Hematopoietic multipotent progenitor cell treated with erythropoietin and hydrocortisone succinate and interleukin-3 and kit ligand, for 17 days (in vitro differentiated cells): Measurements from ENCODE around the gene ADAMTS19.
"Not testable (repeated sequence)": the region's sequence is repeated elsewhere in the genome, so short reads cannot be mapped to it uniquely, and the experiment has no call there.

Experiments used
- DNase-seq: peaks from one replicate; pipeline ENCODE4 v3.0.0-alpha.2; 2015; ENCODE audit warnings: low spot score

ADAMTS19 gene

DNA sequence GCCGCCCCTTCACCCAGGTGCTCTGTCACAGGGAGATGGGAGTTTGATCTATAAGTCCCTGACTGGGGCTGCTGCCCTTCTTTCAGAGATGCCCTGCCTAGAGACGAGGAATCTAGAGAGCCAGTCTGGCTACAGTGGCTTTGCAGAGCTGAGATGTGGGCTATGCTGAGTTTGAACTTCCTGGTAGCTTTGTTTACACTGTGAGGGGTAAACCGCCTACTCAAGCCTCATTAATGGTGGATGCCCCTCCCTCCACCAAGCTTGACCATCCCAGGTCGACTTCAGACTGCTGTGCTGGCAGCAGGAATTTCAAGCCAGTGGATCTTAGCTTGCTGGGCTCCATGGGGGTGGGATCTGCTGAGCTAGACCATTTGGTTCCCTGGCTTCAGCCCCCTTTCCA, 124.4 kb downstream of the ADAMTS19 start:
- DNase-seq, result not testable (repeated sequence)

DNA sequence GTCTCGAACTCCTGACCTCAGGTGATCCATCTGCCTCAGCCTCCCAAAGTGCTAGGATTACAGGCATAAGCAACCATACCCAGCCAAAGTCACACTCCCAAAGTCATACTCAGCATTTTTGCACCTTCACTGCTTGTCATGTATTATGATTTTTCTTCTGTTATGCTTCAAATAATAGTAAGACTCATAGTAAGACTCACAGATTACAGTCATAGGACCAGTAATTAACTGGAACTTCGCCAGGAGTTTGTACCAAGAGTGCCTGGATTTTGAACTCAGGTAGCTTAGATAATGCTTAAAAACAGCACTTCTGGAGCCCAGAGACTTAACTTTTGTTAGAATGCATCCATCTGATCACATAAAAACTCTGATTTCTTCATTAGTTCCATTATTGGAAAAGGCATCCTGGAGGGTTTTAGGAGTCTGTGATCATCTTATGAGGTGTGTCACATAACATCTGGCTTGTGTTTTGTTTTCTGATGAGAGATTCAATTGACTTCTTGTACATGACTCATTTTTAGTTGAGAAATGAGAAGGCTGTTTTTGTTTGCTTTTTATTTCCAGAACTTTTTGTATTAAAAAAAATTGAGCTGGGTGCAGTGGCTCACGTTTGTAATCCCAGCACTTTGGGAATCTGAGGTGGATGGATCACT, 131.5 kb downstream of the ADAMTS19 start:
- no peak for DNase-seq

DNA sequence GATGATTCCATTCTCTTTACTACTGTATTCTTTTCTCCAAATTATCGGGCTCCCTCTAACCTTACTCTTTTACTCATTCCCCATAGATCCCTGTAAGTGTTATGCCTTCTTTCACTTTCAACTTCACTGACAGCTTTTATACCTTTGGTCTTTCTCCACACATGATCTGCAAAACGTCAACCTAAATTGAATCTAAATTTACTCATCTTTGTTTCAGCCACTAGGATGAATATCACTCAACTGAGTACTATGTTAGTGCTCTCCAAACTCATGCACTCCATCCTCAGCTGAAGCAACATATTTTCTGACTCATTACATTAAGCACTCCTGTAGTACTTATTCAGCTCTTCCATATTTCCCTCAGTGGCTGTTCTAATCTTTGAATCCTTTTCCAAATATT, 133.4 kb downstream of the ADAMTS19 start:
- DNase-seq, result no peak

DNA sequence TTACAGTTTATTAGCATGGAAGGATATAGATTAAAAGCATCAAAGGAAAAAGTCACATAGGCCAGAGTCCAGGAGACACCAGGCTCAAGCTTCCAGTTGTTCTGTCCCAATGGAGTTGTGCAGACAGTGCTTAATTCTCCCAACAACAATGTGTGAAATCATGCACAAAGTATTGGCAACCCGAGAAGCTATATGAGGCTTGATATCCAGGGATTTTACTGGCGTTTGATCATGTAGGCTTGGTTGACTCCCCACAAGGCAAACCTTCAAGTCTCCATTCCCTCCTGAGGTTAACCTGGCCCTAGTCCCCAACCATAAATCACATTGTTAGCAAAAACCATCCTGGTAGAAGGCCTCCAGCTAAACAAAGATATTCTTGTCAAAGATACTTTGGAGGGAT, 141.5 kb downstream of the ADAMTS19 start:
- no peak for DNase-seq

DNA sequence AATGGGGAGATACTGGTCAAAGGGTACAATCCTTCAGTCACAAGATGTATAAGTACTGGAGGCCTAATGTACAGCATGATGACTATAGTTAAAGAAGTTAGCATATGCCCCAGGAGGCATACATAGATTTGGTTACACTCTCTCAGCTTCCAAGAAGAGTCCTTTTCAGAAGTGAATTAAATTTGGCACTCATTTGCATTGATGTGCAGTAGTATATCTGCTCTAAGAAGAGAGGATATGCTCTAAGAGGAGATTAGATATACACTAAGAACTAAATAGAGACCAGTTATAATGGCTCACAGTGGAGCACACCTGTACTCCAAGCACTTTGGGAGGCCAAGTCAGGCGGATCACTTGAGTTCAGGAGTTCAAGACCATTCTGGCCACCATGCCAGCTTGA, 148.3 kb downstream of the ADAMTS19 start:
- DNase-seq, result no peak

DNA sequence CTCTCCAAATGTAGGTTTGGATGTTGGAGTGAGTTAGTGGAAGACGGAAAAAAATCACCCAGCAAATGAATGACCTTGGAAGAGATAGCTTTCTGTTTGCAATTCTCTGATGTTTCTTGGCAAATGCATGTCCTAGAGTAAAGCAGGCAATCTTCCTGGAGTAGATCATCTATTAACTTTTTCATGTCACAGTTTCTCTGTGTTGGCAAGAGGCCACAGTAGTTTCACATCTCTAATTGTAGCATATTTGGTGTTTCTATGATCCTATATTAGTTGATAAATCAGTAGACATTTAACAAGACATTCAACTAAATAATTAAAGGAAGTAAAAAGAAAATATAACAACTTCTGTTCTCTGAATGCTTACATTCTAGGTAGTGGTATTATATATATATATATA, 149.6 kb downstream of the ADAMTS19 start:
- DNase-seq, result no peak

DNA sequence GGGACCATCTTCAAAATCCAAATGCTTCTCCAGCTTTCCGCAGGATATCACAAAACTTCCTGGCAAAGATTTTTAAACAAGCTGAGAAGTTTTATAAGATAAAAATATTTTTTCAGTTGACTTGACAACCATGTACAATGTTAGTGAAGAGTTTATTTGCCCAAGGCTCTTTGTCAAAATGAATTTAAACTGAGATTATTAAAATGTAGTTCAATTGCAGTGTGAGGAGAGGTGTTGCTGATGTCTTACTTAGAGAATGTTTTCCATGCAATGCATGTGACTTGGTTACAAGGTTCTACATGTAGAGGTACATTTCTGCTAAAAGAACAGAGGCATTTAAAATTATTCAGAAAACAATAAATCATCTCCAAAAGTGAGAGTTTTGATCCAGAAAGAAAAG, 156.4 kb downstream of the ADAMTS19 start:
- no peak for DNase-seq

DNA sequence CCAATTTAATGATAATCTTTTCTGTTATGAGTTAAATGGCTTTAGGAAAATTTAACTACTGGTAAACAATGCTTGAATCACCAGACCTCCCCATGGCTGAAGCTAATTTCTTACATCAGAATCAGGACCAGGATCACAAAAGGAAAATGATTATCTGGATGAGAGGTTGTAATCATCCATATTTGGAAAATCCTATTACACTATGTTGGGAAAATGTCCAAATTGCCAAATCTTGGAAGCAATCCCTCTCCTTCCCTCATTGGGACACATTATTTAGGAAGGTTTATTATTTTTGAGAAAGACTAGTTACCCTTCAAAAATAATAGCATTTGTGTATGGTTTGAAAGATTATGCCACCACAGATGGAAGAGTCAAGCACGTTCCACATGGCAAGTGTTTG, 157.1 kb downstream of the ADAMTS19 start:
- DNase-seq, result no peak

DNA sequence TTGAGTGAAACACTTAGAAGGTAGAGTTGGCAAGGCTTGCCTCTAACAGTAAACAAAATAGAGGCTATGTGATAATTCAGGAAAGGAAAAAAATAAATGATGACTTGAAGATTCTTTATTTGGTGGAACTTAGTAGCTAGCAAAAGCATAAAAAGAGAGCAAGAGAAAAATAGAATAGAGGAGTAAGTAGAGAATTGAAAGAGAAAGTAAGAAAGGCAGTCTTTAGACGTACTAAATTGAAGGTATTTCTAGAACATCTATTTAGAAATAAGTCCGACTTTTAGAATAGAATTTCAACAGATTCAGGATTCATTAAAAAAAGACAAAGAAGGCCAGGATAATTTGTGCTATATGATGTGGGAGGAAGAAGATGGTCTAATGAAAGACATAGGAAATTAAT, 159.7 kb downstream of the ADAMTS19 start:
- DNase-seq, result no peak

DNA sequence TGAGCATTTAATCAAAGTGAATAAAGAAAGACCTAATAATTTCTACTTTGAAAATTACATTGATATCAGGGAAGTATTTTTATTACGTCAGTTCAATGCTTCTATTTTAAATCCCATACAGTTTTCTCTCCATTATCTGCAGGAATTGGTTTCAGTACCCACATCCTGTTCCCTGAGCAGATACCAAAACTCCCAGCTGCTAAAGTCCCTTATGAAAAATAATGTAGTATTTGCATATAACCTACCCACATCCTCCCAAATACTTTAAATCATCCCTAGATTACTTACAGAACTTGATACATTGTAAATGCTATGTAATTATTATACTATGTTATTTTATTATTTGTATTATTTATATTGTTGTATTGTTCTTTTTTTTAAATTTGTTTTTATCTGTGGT, 162.4 kb downstream of the ADAMTS19 start:
- no peak for DNase-seq

DNA sequence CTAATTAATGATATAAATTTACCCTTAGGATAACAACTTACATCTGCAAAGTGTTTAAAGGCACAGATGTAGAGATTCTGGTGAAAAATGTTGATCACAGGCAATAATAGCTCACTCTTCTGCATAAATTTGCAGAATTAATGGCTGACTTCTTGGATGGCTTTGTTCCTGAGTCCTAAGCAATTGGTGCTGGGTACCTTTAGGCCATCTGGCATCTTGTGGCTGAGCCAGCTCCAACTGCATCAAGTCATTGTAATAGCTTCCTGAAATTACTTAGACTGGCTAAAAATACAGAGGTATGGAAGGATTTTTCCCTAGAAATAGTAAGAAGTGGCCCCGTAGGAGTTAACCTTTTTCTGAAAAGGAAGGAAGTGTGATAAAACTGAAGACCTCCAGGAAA, 169.5 kb downstream of the ADAMTS19 start:
- no peak for DNase-seq

DNA sequence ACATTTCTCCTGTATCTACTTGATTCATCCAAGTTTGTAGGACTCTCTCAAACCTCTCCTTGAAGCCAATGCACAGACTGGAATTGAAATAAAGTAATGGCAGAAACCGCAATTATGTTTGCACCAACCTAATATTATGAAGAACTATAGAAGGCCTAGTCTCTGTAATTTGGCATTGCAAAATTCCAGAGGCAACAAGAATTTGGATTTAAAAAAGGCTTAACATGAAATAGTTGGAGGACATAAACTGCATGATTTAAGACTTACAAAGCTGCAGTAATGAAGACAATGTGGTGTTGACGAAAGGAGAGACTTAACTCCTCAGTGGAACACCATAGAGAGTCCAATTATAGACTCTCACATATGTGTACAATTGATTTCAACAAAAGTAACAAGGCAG, 170.0 kb downstream of the ADAMTS19 start:
- DNase-seq, result no peak

DNA sequence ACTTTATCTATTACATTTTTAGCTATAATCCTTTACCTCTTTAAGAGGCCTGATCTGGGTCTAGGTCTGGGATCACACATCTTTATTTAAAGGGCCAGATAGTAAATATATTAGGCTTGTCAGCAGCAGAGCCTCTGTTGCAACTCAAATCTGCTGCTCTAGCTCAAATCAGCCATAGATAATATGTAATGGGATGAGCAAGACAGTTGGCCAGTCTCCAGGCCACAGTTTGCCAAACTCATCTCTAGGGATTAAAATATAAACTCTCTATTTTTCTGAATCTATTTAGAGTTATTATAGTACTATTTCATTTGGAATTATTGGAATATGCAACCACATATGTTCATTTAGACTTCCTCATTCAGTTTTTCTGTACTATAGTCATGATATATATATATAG, 171.9 kb downstream of the ADAMTS19 start:
- DNase-seq, result no peak

DNA sequence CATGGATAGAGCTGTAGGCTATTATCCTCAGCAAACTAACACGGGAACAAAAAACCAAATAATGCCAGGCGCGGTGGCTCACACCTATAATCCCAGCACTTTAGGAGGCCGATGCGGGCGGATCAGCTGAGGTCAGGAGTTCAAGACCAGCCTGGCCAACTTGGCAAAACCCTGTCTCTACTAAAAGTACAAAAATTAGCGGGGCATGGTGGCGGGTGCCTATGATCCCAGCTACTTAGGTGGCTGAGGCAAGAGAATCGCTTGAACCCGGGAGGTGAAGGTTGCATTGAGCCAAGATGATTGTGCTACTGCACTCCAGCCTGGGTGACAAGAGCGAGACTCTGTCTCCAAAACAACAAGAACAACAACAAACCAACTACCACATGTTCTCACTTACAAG, 177.4 kb downstream of the ADAMTS19 start:
- DNase-seq, result not testable (repeated sequence)

DNA sequence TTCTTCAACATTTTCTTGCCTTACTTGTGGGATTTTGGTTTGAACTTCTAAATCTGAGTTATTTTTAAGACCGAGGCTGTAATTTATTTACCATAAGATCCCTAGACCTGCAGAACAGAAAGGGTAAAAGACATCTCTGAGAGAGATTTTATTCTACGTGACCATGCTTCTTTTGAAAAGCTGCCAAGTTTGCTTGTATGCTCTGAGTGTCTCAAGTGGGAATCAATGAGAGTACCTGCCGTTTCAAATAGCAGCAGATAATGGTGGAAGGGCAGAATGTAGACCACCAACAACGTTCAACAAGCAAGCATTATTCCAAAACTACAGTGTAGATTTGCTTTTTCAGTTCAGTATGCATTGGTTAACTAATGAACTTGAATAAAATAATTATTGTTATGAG, 179.2 kb downstream of the ADAMTS19 start:
- DNase-seq, result no peak

DNA sequence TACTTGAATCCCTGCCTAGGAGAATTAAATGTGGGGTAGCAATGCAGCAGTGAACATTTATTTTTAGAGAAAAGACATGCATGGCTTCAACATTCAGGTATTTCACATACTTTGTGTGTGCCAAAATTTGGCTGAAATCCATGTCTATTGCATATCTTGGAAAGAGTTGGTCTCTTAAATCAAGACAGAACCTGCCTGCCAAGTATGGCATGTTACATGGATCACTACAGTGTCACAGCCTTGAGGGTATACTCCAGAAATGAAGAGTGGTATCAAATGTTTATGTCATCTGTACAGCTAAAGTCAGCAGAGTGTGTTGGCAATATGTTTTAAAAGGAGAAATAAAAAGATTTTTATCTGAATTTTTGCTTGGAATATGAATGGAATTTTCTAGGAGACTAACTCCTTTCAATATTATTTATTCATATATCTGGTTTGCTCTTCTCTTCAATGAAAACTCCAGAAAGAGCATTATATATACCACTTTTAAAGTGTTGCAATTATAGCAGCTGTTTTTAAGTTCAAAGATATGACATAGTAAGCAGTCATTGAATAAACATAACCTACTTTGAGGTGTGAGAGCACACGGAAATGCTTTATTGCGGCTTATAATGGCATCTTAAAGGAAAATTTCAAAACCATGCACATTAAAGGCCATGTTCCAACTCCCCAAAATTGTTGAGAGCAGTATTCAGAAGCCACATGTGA, 192.4 kb downstream of the ADAMTS19 start:
- no peak for DNase-seq

DNA sequence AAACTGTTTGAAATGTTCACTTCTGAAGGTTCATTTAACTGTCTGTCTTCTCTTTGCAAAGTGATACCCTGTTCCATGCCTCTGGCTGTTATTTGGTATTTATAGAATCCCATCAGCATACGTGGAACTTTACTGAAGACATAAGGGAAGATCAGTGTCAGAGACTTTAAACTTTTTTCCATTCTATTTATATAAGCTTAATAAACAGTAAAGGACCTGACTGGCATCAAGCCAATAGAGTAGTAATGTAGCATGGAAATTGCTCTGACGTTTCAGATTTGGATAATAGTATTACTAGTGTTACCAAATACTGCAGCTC, 192.9 kb downstream of the ADAMTS19 start:
- DNase-seq, result no peak

DNA sequence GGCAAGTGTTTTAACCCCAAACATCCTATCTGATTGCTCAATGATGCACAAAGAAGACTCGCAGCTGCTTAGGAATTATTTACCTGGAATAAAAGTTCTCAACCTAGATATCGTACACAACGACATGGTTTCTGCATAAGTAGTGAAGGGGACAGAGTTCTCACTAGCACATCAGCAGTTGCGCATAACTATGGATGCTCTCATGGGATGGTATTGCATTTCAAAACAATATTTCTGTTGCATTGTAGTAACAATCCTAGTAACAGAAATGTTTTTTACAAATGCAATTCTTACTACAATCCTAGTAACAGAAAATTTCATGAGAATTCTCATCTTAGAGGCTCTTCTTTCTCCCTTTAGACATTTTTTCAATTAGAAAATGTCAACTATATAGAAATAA, 193.3 kb downstream of the ADAMTS19 start:
- DNase-seq, result no peak

DNA sequence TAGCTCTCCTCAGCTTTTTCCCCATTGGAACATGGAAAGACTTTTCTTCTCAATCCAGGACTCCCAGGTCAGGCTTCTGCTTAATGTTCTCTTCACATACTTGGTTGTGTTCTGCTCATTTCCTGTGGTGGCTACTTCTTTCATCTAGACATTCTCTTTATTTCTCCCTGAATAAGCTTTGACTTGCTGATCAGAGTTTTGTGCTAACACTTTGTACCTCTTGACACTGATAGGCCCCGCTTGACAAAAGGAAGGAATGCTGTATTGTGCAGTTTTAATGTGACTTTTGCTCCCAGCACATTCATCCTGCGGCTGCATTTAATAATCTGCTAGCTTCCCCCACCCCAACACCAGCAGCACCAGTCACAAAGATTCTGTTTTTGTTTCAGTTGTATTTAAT, 196.9 kb downstream of the ADAMTS19 start:
- no peak for DNase-seq

DNA sequence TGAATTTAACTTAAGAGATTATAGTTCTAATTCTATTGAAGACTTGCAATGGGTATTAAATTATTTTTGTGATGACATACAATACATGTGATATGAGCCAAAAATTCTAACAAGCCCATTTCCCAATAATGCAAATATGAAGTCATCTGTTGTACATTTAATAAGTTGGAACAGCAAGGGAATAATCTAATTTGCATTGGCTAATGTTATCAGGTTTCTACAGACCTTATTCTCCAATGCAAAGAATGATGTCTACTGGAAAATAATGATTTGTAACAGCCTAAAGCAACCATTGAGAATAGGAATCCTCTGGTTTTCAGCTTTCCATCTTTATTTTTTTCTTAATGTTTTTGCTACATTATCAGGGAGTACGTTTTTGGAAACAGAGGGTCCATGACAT, 198.7 kb downstream of the ADAMTS19 start:
- DNase-seq, result no peak

DNA sequence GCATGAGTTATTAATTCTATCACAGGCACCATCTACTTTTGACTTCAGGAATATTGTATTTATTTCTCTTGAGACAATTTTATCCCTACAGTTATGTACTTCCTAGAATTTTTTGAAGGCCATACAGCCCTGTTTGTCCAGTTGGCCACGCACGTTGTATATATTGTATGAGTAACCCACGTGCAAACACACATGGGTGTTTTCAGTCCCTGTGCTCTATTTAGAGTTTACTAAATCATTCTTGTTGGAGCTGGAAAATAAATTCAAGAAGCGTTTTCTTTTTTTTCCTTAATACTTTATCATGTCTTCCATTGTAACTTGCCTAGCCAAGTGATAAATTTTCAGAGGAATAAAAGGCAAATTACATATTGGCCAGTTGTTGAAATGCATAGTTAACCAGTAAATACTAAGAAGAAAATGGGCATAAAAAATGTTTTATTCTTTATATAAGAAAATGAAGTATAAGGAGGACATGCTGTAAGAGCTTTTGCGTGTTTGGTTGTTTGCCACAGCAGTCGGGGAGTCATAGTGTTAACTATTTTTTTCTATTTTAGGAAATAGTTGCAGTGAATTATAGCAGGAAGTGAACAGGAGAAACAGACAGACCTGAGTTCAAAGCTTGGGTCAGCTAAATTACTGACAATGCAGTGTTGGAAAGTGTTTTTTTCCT, 201.4 kb downstream of the ADAMTS19 start:
- DNase-seq, result no peak

DNA sequence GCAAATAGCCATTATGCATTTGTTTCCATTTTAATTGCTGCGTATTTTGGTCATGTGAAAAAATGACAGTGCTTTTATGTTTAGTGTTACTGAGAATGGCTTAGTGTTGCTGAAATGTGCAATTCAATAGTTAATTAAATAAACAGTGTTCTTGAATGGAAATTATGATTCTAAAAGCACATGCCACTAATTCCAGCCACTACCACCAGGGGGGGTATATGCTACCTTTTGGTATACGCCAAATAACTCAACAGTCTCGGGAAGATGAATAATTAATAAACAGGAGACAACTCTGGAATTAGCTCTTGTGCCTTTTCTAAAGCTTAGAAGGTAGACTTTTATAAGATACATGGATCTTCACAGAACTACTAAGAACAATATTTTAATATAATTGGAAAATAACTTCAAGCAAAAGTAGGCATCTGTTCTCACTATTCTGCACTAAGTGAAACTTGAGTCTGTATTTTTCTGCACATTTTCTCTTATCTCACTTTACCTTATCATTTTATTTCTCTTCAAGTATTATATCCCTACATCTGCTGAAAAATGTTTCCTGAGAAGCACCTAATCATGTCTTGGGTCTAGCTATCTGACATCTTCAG, 204.3 kb downstream of the ADAMTS19 start:
- DNase-seq, result peak; percentile 14

DNA sequence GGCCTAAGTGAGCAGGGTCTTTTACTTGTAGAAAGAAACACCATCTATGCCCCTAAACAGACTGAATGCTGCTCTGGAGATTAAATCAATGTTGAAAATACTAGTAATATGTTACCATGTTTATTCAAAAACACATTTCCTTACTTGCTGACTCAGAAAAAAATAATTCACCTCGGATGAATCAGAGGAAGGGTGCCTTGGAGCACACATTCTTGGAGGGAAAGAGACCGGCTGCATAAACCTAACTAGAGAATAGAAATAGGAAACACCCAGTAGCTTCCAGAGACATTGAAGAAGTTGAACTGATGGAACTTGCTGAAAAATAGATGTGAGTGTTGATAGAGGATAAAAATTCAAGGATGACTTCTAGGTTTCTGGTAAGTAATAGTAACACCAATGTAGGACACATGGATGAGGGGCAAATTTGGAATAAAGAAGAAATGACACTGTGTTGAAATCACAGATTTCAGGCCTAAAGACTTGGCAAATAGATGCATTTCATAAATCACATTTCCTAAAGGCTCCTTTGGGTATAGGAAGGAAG, 210.9 kb downstream of the ADAMTS19 start:
- DNase-seq, result no peak
